ENCODE data around the gene HAUS2. TPM values are rescaled to one million over a fixed set of nuclear protein-coding genes. Genes with fewer than 3 reads are reported as not detected.
A peak's percentile ranks its signal among the peaks of the same experiment; 100 is the strongest.
"Not testable (repeated sequence)": the region's sequence is repeated elsewhere in the genome, so short reads cannot be mapped to it uniquely, and the experiment has no call there.

The HAUS2 gene
- total RNA-seq, 1 experiment from 2014 or later = 39.1 TPM

GRCh38 chr15:42558739-42559138 lies 10.1 kb downstream of the HAUS2 start:
- in situ Hi-C loops (cut with HindIII; ENCODE audit: low sequenced_read_pairs) = no loop called here
- DNase-seq (ENCODE audit: low spot score) = no peak

GRCh38 chr15:42575188-42576039 lies 26.8 kb downstream of the HAUS2 start, which contains the start of gene STARD9:
TSS of gene STARD9 (plus strand) at chr15:42575606. CDS start at chr15:42575716, 110 bp downstream.
- DNase-seq (ENCODE audit: low spot score) = peak; percentile 99
- in situ Hi-C loops (cut with HindIII; ENCODE audit: low sequenced_read_pairs) = no loop called here

- in situ Hi-C loops (cut with HindIII; ENCODE audit: low sequenced_read_pairs) = no loop called here
- DNase-seq (ENCODE audit: low spot score) = no peak
These were observed 27.5 kb downstream of the HAUS2 start for GRCh38 chr15:42576040-42576594.

GRCh38 chr15:42576776-42577175 lies 28.1 kb downstream of the HAUS2 start:
- DNase-seq (ENCODE audit: low spot score) = no peak
- in situ Hi-C loops (cut with HindIII; ENCODE audit: low sequenced_read_pairs) = no loop called here

GRCh38 chr15:42577514-42578031 lies 28.9 kb downstream of the HAUS2 start:
- peak; percentile 44 for DNase-seq (ENCODE audit: low spot score)
- in situ Hi-C loops (cut with HindIII; ENCODE audit: low sequenced_read_pairs) = no loop called here

GRCh38 chr15:42578984-42579537 lies 30.4 kb downstream of the HAUS2 start:
- in situ Hi-C loops (cut with HindIII; ENCODE audit: low sequenced_read_pairs) = no loop called here
- no peak for DNase-seq (ENCODE audit: low spot score)

- DNase-seq (ENCODE audit: low spot score) = peak; percentile 90
- in situ Hi-C loops (cut with HindIII; ENCODE audit: low sequenced_read_pairs) = no loop called here
These were observed 32.7 kb downstream of the HAUS2 start for GRCh38 chr15:42581272-42581730.

- DNase-seq (ENCODE audit: low spot score) = peak; percentile 60
- in situ Hi-C loops (cut with HindIII; ENCODE audit: low sequenced_read_pairs) = no loop called here
These were observed 34.1 kb downstream of the HAUS2 start for GRCh38 chr15:42582569-42583375.

GRCh38 chr15:42584031-42584765 lies 35.6 kb downstream of the HAUS2 start:
- DNase-seq (ENCODE audit: low spot score) = no peak
- in situ Hi-C loops (cut with HindIII; ENCODE audit: low sequenced_read_pairs) = no loop called here

- no peak for DNase-seq (ENCODE audit: low spot score)
- in situ Hi-C loops (cut with HindIII; ENCODE audit: low sequenced_read_pairs) = no loop called here
These were observed 42.1 kb downstream of the HAUS2 start for GRCh38 chr15:42590619-42591237.

GRCh38 chr15:42591238-42591934 lies 42.7 kb downstream of the HAUS2 start:
- DNase-seq (ENCODE audit: low spot score) = no peak
- in situ Hi-C loops (cut with HindIII; ENCODE audit: low sequenced_read_pairs) = no loop called here

- in situ Hi-C loops (cut with HindIII; ENCODE audit: low sequenced_read_pairs) = no loop called here
- DNase-seq (ENCODE audit: low spot score) = no peak
These were observed 44.1 kb downstream of the HAUS2 start for GRCh38 chr15:42592716-42593115.

GRCh38 chr15:42593143-42593542 lies 44.5 kb downstream of the HAUS2 start:
- DNase-seq (ENCODE audit: low spot score) = no peak
- in situ Hi-C loops (cut with HindIII; ENCODE audit: low sequenced_read_pairs) = no loop called here

- DNase-seq (ENCODE audit: low spot score) = no peak
- in situ Hi-C loops (cut with HindIII; ENCODE audit: low sequenced_read_pairs) = no loop called here
These were observed 45.5 kb downstream of the HAUS2 start for GRCh38 chr15:42594095-42594494.

- in situ Hi-C loops (cut with HindIII; ENCODE audit: low sequenced_read_pairs) = no loop called here
- no peak for DNase-seq (ENCODE audit: low spot score)
These were observed 47.1 kb downstream of the HAUS2 start for GRCh38 chr15:42595626-42596240.

- DNase-seq (ENCODE audit: low spot score); in situ Hi-C loops (cut with HindIII; ENCODE audit: low sequenced_read_pairs): not testable (repeated sequence)
These were observed 52.7 kb downstream of the HAUS2 start for GRCh38 chr15:42601316-42601715.

- no peak for DNase-seq (ENCODE audit: low spot score)
- in situ Hi-C loops (cut with HindIII; ENCODE audit: low sequenced_read_pairs) = no loop called here
These were observed 53.9 kb downstream of the HAUS2 start for GRCh38 chr15:42602501-42602900.
